ENCODE results near the gene MUSK. TPM values are rescaled to one million over a fixed set of nuclear protein-coding genes. Genes with fewer than 3 reads are reported as not detected.

MUSK gene
- total RNA-seq, 4 donors from 2014 or later, result 0.31 to 0.37 TPM; not detected in 2

DNA sequence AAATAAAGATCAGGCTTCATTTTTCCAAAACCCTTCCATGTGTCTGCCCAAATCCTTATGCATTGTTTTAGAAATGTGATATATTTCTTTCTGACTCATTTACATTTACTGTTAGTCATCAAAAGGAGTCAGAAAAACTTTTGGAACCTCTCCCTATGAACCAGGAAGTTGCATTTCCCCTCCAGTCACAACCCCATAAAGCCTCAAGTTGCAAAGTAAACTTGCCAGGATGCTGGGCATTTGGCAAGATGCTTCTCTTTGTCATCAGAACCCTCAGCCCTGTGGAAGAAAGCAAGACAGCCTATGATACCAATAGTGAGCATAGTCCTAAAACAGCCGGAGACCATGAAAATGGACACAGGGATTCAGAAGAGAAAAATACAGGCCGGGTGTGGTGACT is 84.2 kb downstream of the MUSK start:
- ATAC-seq (ENCODE audit: low FRiP score), result peak; percentile 71
- TF ChIP-seq, protein P1, sequence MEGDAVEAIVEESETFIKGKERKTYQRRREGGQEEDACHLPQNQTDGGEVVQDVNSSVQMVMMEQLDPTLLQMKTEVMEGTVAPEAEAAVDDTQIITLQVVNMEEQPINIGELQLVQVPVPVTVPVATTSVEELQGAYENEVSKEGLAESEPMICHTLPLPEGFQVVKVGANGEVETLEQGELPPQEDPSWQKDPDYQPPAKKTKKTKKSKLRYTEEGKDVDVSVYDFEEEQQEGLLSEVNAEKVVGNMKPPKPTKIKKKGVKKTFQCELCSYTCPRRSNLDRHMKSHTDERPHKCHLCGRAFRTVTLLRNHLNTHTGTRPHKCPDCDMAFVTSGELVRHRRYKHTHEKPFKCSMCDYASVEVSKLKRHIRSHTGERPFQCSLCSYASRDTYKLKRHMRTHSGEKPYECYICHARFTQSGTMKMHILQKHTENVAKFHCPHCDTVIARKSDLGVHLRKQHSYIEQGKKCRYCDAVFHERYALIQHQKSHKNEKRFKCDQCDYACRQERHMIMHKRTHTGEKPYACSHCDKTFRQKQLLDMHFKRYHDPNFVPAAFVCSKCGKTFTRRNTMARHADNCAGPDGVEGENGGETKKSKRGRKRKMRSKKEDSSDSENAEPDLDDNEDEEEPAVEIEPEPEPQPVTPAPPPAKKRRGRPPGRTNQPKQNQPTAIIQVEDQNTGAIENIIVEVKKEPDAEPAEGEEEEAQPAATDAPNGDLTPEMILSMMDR (IDR thresholded peaks at IDR 0.05), result no peak
- no peak for DNase-seq (ENCODE audit: low spot score)

DNA sequence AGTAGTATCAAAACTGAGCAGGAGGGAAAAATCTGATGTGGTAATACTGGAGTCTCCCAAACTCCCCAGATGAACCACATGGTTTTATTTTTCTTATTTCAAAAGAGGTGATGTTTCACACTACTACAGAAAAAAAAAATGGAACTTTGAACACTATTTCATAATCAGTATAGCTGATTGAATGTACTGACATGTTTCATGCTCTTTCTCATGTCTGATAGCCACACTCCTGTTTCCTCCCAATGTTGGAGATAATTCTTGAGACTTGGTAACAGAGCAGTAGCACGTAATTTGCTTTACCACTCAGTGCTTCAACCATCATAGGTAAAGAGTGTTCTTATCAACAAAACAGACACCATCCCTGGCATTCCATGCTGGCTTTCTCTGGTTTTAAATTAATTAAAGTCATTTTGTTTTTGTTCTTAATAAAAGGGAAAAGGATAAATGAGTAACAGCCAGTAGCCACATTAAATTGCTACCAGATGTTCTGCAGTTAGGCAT is 85.2 kb downstream of the MUSK start:
- ATAC-seq (ENCODE audit: low FRiP score) (peak; percentile 84), DNase-seq (ENCODE audit: low spot score) (no peak)
- TF ChIP-seq, protein P1 (IDR thresholded peaks at IDR 0.05), result no peak

DNA sequence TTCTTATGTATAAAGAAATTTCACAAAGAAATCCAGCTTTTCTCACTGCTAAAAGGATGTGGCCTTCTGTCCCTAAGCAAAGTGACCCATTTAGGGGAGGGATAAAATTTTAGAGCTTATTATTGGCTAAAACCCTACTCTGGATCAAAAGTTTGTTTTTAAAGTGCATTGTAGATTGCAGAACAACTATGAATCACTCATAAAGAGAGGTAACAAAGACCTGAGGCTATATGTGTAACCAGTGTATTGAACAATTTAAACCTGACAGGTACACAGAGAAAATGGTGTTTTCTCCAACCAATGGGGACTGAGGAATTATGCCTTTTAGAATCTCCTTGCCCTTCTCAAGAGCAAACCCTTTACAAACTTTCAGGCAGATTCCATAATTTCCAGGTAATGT is 86.6 kb downstream of the MUSK start:
- DNase-seq (ENCODE audit: low spot score) (no peak), ATAC-seq (ENCODE audit: low FRiP score) (no peak)
- TF ChIP-seq, protein P1 (IDR thresholded peaks at IDR 0.05), result no peak

DNA sequence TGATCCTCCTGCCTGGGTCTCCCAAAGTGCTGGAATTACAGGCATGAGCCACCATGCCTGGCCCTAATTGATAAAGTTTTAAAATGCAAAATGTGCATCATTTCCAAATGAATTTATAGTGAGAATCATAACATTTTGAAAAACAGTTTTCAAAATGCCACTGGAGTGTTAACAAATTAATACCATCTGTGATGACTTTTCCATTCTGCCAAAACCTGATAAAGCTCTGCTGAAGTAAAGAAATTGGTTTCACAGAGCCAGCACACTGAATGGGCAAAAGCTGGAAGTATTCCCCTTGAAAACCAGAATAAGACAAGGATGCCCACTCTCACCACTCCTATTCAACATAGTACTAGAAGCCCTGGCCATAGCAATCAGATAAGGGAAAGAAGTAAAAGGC is 89.6 kb downstream of the MUSK start:
- DNase-seq (ENCODE audit: low spot score) (no peak), ATAC-seq (ENCODE audit: low FRiP score) (no peak)
- TF ChIP-seq, protein P1 (IDR thresholded peaks at IDR 0.05), result no peak

DNA sequence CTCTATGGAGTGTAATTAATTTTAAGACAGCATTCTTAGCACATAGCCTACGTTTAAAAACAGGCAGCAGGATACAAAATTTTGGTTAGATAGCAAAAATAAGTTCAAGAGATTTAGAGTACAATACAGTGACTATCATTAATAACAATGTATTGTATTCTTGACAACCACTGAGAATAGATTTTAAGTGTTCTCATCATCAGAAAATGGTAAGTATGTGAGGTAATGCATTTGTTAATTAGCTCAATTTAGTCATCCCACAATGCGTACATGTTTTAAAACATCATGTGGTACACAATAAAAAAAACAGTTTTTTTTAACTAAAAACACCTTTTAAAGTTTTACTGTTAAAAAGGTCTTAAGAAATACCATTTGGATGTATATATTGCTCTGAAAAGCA is 94.2 kb downstream of the MUSK start:
- TF ChIP-seq, protein P1 (IDR thresholded peaks at IDR 0.05), result no peak
- ATAC-seq (ENCODE audit: low FRiP score), result no peak
- no peak for DNase-seq (ENCODE audit: low spot score)

DNA sequence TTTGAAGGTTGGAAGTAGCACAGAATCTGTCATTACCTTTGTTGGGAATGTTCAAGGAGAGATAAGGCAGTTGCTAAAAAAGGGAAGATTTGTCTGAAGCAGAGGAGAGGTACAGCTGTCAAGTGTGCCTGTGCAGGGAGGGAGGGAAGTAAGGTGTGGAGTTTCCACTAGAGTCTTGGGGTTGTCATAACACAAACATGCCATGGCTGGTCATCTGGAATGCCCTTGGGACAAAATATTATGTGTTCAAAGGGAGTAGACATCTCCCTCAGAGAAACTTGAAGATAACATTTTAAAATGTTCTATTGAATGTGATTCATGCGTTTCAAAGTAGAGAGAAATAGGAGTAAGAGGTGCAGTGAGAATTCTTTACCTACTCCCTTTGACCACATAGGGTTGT is 95.0 kb downstream of the MUSK start:
- ATAC-seq (ENCODE audit: low FRiP score), result no peak
- DNase-seq (ENCODE audit: low spot score), result no peak
- TF ChIP-seq, protein P1 (IDR thresholded peaks at IDR 0.05), result no peak

DNA sequence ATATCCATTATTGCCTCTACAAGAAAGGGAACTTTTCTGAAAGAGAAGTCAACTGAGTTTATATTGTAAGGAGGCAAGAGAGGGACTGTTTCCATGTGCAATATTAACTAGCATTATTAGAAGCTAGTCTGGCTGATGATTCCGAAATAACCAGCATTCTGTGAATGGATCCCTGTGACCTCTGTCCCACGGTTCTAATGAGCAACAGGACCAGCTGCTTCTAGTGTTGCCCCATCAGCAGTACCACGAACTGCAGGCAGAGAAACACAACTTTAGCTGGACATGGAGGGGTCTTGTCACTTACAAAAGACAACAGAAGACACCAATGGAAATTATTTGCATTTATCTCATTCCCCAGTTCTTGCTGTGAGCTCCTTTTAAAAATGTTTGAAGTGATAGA is 95.4 kb downstream of the MUSK start:
- TF ChIP-seq, protein P1 (IDR thresholded peaks at IDR 0.05), result no peak
- no peak for DNase-seq (ENCODE audit: low spot score)
- ATAC-seq (ENCODE audit: low FRiP score), result no peak

All from omental fat pad (tissue), 4 donors.